Peyer's patch (tissue), 4 donors: Measurements from ENCODE around the gene GARIN5A. TPM values are rescaled to one million over a fixed set of nuclear protein-coding genes. Genes with fewer than 3 reads are reported as not detected.

ENCODE experiments used
- DNase-seq, 3 donors: peaks; one replicate each; pipeline ENCODE4 v3.0.0-alpha.2; 2017 to 2019
- H3K27ac ChIP-seq, 4 donors: fragments of 200-600 bp; sonication (generic); one replicate each; pipeline ENCODE4 v1.5.1; 2016 to 2019
- H3K27me3 ChIP-seq, 2 donors: fragments of 200-600 bp; sonication (generic); one replicate each; pipeline ENCODE4 v1.5.1; 2019
- H3K36me3 ChIP-seq, 3 donors: fragments of 200-600 bp; sonication (generic); one replicate each; pipeline ENCODE4 v1.5.1; 2016 to 2019
- H3K4me1 ChIP-seq, 4 donors: fragments of 200-600 bp; sonication (generic); one replicate each; pipeline ENCODE4 v1.5.1; 2016 to 2019
- H3K4me3 ChIP-seq, 4 donors: fragments of 200-600 bp; sonication (generic); 1 replicate in 3 of 4; 2 replicates in 1 of 4; pipeline ENCODE4 v1.5.1; 2016 to 2019; ENCODE audit warnings: mild to moderate bottlenecking in 1 of 4
- H3K9me3 ChIP-seq, 4 donors: fragments of 200-600 bp; sonication (generic); one replicate each; pipeline ENCODE4 v1.5.1; 2016 to 2019; ENCODE audit warnings: mild to moderate bottlenecking in 1 of 4
- CTCF ChIP-seq, 6 experiments: fragments of 450-650 bp in 4 of 6; fragments of 200-600 bp in 2 of 6; sonication (generic) in 1 of 6; IDR thresholded peaks; one replicate each; pipeline ENCODE4 v1.5.1; 2017 to 2019; ENCODE audit warnings: antibody characterized with exemption in 6 of 6, mild to moderate bottlenecking in 3 of 6, moderate library complexity in 1 of 6
- POLR2A ChIP-seq, 2 donors: fragments of 450-650 bp; IDR thresholded peaks; one replicate each; pipeline ENCODE4 v1.5.1; 2017; ENCODE audit warnings: antibody characterized with exemption in 2 of 2, mild to moderate bottlenecking in 2 of 2, moderate library complexity in 2 of 2
- total RNA-seq, 4 donors: library from RNA; depleted of rRNA; stranded (reverse); fragments of >200 nt; gene quantifications; one replicate each; pipeline ENCODE4 v1.1.0, GENCODE V29; 2016

GARIN5A gene
- total RNA-seq, 4 donors from 2014 or later = 2.0 to 2.5 TPM; not detected in 2

GRCh38 chr19:50467566-50467965, 9.1 kb downstream of the GARIN5A start:
- Histone ChIP-seq H3K9me3 (no peaks in the 10 kb centered on the region), H3K36me3 (no peaks in the 10 kb centered on the region), H3K4me1 (no peaks in the 10 kb centered on the region), H3K27ac (no peak overlapping the region), H3K27me3 (no peaks in the 10 kb centered on the region), H3K4me3 (no peak overlapping the region)
- TF ChIP-seq POLR2A (IDR thresholded peaks at IDR 0.05) (no peak), CTCF (IDR thresholded peaks at IDR 0.05) (no peak)
- DNase-seq = no peak

GRCh38 chr19:50466706-50467039, 10.0 kb downstream of the GARIN5A start:
- Histone ChIP-seq H3K36me3 (no peaks in the 10 kb centered on the region), H3K27me3 (no peaks in the 10 kb centered on the region), H3K9me3 (no peaks in the 10 kb centered on the region), H3K4me3 (no peak overlapping the region), H3K4me1 (no peaks in the 10 kb centered on the region), H3K27ac (peak overlapping the region in 1 of 4 donors; percentile 30)
- DNase-seq = no peak
- TF ChIP-seq POLR2A (IDR thresholded peaks at IDR 0.05) (no peak), CTCF (IDR thresholded peaks at IDR 0.05) (no peak)

- H3K9me3 ChIP-seq = no peaks in the 10 kb centered on the region
- peak in 2 of 3 donors; percentile 57 to 71 for DNase-seq
- H3K27ac ChIP-seq = peak overlapping the region in 1 of 4 donors; percentile 30
- H3K4me1 ChIP-seq = no peaks in the 10 kb centered on the region
- TF ChIP-seq POLR2A (IDR thresholded peaks at IDR 0.05) (no peak), CTCF (IDR thresholded peaks at IDR 0.05) (peak in 1 of 6 experiments; percentile 5)
- no peak overlapping the region for H3K4me3 ChIP-seq
- H3K27me3 ChIP-seq = no peaks in the 10 kb centered on the region
- H3K36me3 ChIP-seq = no peaks in the 10 kb centered on the region
Observed at GRCh38 chr19:50465986-50466705, 10.5 kb downstream of the GARIN5A start.

- Histone ChIP-seq H3K27ac (no peak overlapping the region), H3K9me3 (no peaks in the 10 kb centered on the region), H3K27me3 (no peaks in the 10 kb centered on the region), H3K4me1 (peaks cover 0 to 6% (median 0%) of the 10 kb centered on the region in 4 donors), H3K36me3 (no peaks in the 10 kb centered on the region), H3K4me3 (no peak overlapping the region)
- TF ChIP-seq CTCF (IDR thresholded peaks at IDR 0.05) (no peak), POLR2A (IDR thresholded peaks at IDR 0.05) (no peak)
- peak in 1 of 3 donors; percentile 59 for DNase-seq
Observed at GRCh38 chr19:50465000-50465399, 11.6 kb downstream of the GARIN5A start.

- no peak for DNase-seq
- H3K9me3 ChIP-seq = no peaks in the 10 kb centered on the region
- no peak overlapping the region for H3K27ac ChIP-seq
- H3K4me1 ChIP-seq = peaks cover 0 to 7% (median 0%) of the 10 kb centered on the region in 4 donors
- TF ChIP-seq CTCF (IDR thresholded peaks at IDR 0.05) (no peak), POLR2A (IDR thresholded peaks at IDR 0.05) (no peak)
- H3K27me3 ChIP-seq = no peaks in the 10 kb centered on the region
- no peaks in the 10 kb centered on the region for H3K36me3 ChIP-seq
- no peak overlapping the region for H3K4me3 ChIP-seq
Observed at GRCh38 chr19:50464348-50464747, 12.3 kb downstream of the GARIN5A start.
